ENCODE data around the gene SERINC1. TPM values are rescaled to one million over a fixed set of nuclear protein-coding genes. Genes with fewer than 3 reads are reported as not detected.
"Not testable (repeated sequence)": the region's sequence is repeated elsewhere in the genome, so short reads cannot be mapped to it uniquely, and the experiment has no call there.

Gene SERINC1
- total and polyA plus RNA-seq, 3 experiments from 2014 or later = 61.7 to 130 (median 62.9) TPM

- no peaks in the 10 kb centered on the region for H3K9me3 ChIP-seq (ENCODE audit: low read length)
- H3K27ac ChIP-seq (ENCODE audit: low read depth, low read length) = no peak overlapping the region
- H3K4me3 ChIP-seq (ENCODE audit: low read length) = no peak overlapping the region
- H3K36me3 ChIP-seq (ENCODE audit: insufficient read depth, low read length) = no peaks in the 10 kb centered on the region
- no peaks in the 10 kb centered on the region for H3K4me1 ChIP-seq (ENCODE audit: insufficient read depth, low read length)
- H3K27ac Mint-ChIP-seq = no peak overlapping the region
- no peaks in the 10 kb centered on the region for H3K27me3 ChIP-seq (ENCODE audit: insufficient read depth, low read length, poor library complexity, severe bottlenecking)
- DNase-seq = no peak
- H3K4me3 Mint-ChIP-seq = no peak overlapping the region
- ChIA-PET CTCF (interaction anchor here (2.4 to 6.5 kb wide), 2 partner anchors 39 to 109 kb away, joined by 8 to 70 read pairs; no protein-coding TSS in a partner anchor), POLR2A (no interaction called here)
- no peaks in the 10 kb centered on the region for H3K36me3 Mint-ChIP-seq
- peaks cover 0 to under 1% (median 0%) of the 10 kb centered on the region in 5 donors for H3K9me3 Mint-ChIP-seq
- peaks cover 2 to 6% (median 4%) of the 10 kb centered on the region in 3 donors for H3K4me1 Mint-ChIP-seq
- peaks cover 3 to 12% of the 10 kb centered on the region in 2 donors for H3K27me3 Mint-ChIP-seq
Observed at GRCh38 chr6:122490607-122491006, 19.0 kb upstream of the SERINC1 start.

- Histone ChIP-seq H3K27me3 (ENCODE audit: insufficient read depth, low read length, poor library complexity, severe bottlenecking) (no peaks in the 10 kb centered on the region), H3K4me1 (ENCODE audit: insufficient read depth, low read length) (no peaks in the 10 kb centered on the region), H3K4me3 (ENCODE audit: low read length) (no peak overlapping the region), H3K36me3 (ENCODE audit: insufficient read depth, low read length) (no peaks in the 10 kb centered on the region), H3K9me3 (ENCODE audit: low read length) (no peaks in the 10 kb centered on the region), H3K27ac (ENCODE audit: low read depth, low read length) (no peak overlapping the region)
- no peaks in the 10 kb centered on the region for H3K27me3 Mint-ChIP-seq
- CTCF ChIA-PET = no interaction called here
- no peaks in the 10 kb centered on the region for H3K4me1 Mint-ChIP-seq
- DNase-seq = no peak
- H3K27ac Mint-ChIP-seq = no peak overlapping the region
- POLR2A ChIA-PET = no interaction called here
- H3K36me3 Mint-ChIP-seq = no peaks in the 10 kb centered on the region
- H3K9me3 Mint-ChIP-seq = no peaks in the 10 kb centered on the region
- no peak overlapping the region for H3K4me3 Mint-ChIP-seq
Observed at GRCh38 chr6:122484760-122485159, 13.2 kb upstream of the SERINC1 start.

GRCh38 chr6:122482750-122483080 is 11.1 kb upstream of the SERINC1 start:
- Histone ChIP-seq H3K27ac (ENCODE audit: low read depth, low read length) (no peak overlapping the region), H3K27me3 (ENCODE audit: insufficient read depth, low read length, poor library complexity, severe bottlenecking) (no peaks in the 10 kb centered on the region), H3K36me3 (ENCODE audit: insufficient read depth, low read length) (no peaks in the 10 kb centered on the region), H3K4me3 (ENCODE audit: low read length) (no peak overlapping the region), H3K4me1 (ENCODE audit: insufficient read depth, low read length) (no peaks in the 10 kb centered on the region), H3K9me3 (ENCODE audit: low read length) (no peaks in the 10 kb centered on the region)
- no peak overlapping the region for H3K27ac Mint-ChIP-seq
- no peaks in the 10 kb centered on the region for H3K9me3 Mint-ChIP-seq
- no peak for DNase-seq
- ChIA-PET POLR2A (no interaction called here), CTCF (interaction anchor here (1.4 to 2.0 kb wide), 2 partner anchors 11 to 48 kb away, joined by 4 to 6 read pairs; partner anchors contain the start of gene SERINC1)
- H3K4me1 Mint-ChIP-seq = no peaks in the 10 kb centered on the region
- H3K36me3 Mint-ChIP-seq = no peaks in the 10 kb centered on the region
- no peak overlapping the region for H3K4me3 Mint-ChIP-seq
- H3K27me3 Mint-ChIP-seq = no peaks in the 10 kb centered on the region

GRCh38 chr6:122476131-122476530 is 4.5 kb upstream of the SERINC1 start:
- Mint-ChIP-seq H3K9me3 (no peaks in the 10 kb centered on the region), H3K27me3 (peaks cover 0 to 2% of the 10 kb centered on the region in 2 donors), H3K27ac (no peak overlapping the region), H3K4me1 (peaks cover 6 to 7% (median 6%) of the 10 kb centered on the region in 3 donors), H3K4me3 (no peak overlapping the region), H3K36me3 (peaks cover 0 to 8% (median 0%) of the 10 kb centered on the region in 3 donors)
- no peak overlapping the region for H3K27ac ChIP-seq (ENCODE audit: low read depth, low read length)
- H3K9me3 ChIP-seq (ENCODE audit: low read length) = no peaks in the 10 kb centered on the region
- H3K27me3 ChIP-seq (ENCODE audit: insufficient read depth, low read length, poor library complexity, severe bottlenecking) = no peaks in the 10 kb centered on the region
- H3K4me3 ChIP-seq (ENCODE audit: low read length) = no peak overlapping the region
- no peaks in the 10 kb centered on the region for H3K4me1 ChIP-seq (ENCODE audit: insufficient read depth, low read length)
- no peaks in the 10 kb centered on the region for H3K36me3 ChIP-seq (ENCODE audit: insufficient read depth, low read length)
- CTCF ChIA-PET = interaction anchor here (2.1 kb wide), 1 partner anchor 55 kb away, joined by 9 read pairs; no protein-coding TSS in a partner anchor
- POLR2A ChIA-PET = no interaction called here
- DNase-seq = peak in 2 of 5 donors; percentile 23 to 29

- no peaks in the 10 kb centered on the region for H3K27me3 ChIP-seq (ENCODE audit: insufficient read depth, low read length, poor library complexity, severe bottlenecking)
- H3K4me3 ChIP-seq (ENCODE audit: low read length) = peak overlapping the region; percentile 90
- no peaks in the 10 kb centered on the region for H3K36me3 ChIP-seq (ENCODE audit: insufficient read depth, low read length)
- H3K9me3 Mint-ChIP-seq = no peaks in the 10 kb centered on the region
- POLR2A ChIA-PET = interaction anchor here (0.7 to 2.1 kb wide), 4 partner anchors 18 to 74 kb away, joined by 4 to 11 read pairs (median 5); partner anchors contain the start of gene HSF2
- no peaks in the 10 kb centered on the region for H3K9me3 ChIP-seq (ENCODE audit: low read length)
- peak overlapping the region; percentile 98 to 100 (median 100) for H3K27ac Mint-ChIP-seq
- peaks cover 32% of the 10 kb centered on the region for H3K4me1 ChIP-seq (ENCODE audit: insufficient read depth, low read length)
- H3K4me1 Mint-ChIP-seq = peaks cover 43 to 45% (median 44%) of the 10 kb centered on the region in 3 donors
- H3K4me3 Mint-ChIP-seq = peak overlapping the region; percentile 92 to 100 (median 100)
- peaks cover 0 to 2% of the 10 kb centered on the region in 2 donors for H3K27me3 Mint-ChIP-seq
- no peak for DNase-seq
- H3K27ac ChIP-seq (ENCODE audit: low read depth, low read length) = peak overlapping the region; percentile 99
- peaks cover 0 to 25% (median 5%) of the 10 kb centered on the region in 3 donors for H3K36me3 Mint-ChIP-seq
- CTCF ChIA-PET = interaction anchor here (0.8 to 1.9 kb wide), 6 partner anchors 11 to 90 kb away, joined by 3 to 5 read pairs (median 4); no protein-coding TSS in a partner anchor
Observed at GRCh38 chr6:122472022-122472340, 374 bp upstream of the SERINC1 start.

- peaks cover 90 to 99% (median 99%) of the 10 kb centered on the region in 3 donors for H3K4me1 Mint-ChIP-seq
- no peaks in the 10 kb centered on the region for H3K27me3 Mint-ChIP-seq
- DNase-seq = no peak
- Histone ChIP-seq H3K36me3 (ENCODE audit: insufficient read depth, low read length) (peaks cover 9% of the 10 kb centered on the region), H3K27ac (ENCODE audit: low read depth, low read length) (no peak overlapping the region), H3K4me1 (ENCODE audit: insufficient read depth, low read length) (peaks cover 78% of the 10 kb centered on the region), H3K9me3 (ENCODE audit: low read length) (no peaks in the 10 kb centered on the region), H3K4me3 (ENCODE audit: low read length) (no peak overlapping the region), H3K27me3 (ENCODE audit: insufficient read depth, low read length, poor library complexity, severe bottlenecking) (no peaks in the 10 kb centered on the region)
- peak overlapping the region in 6 of 7 donors; percentile 13 to 76 (median 34) for H3K4me3 Mint-ChIP-seq
- ChIA-PET CTCF (no interaction called here), POLR2A (no interaction called here)
- H3K36me3 Mint-ChIP-seq = peaks cover 0 to 56% (median 19%) of the 10 kb centered on the region in 3 donors
- H3K9me3 Mint-ChIP-seq = no peaks in the 10 kb centered on the region
- peak overlapping the region in 4 of 8 donors; percentile 1 to 65 (median 18) for H3K27ac Mint-ChIP-seq
Observed at GRCh38 chr6:122461885-122462284, 9.7 kb downstream of the SERINC1 start.

- Mint-ChIP-seq H3K27ac (peak overlapping the region in 7 of 8 donors; percentile 5 to 64 (median 33)), H3K4me3 (peak overlapping the region in 6 of 7 donors; percentile 29 to 59 (median 48)), H3K36me3 (peaks cover 2 to 58% (median 16%) of the 10 kb centered on the region in 3 donors), H3K4me1 (peaks cover 84 to 95% (median 92%) of the 10 kb centered on the region in 3 donors)
- H3K27ac ChIP-seq (ENCODE audit: low read depth, low read length); CTCF ChIA-PET; H3K9me3 Mint-ChIP-seq; H3K27me3 Mint-ChIP-seq; DNase-seq; H3K4me3 ChIP-seq (ENCODE audit: low read length); H3K9me3 ChIP-seq (ENCODE audit: low read length); POLR2A ChIA-PET; H3K27me3 ChIP-seq (ENCODE audit: insufficient read depth, low read length, poor library complexity, severe bottlenecking): not testable (repeated sequence)
- Histone ChIP-seq H3K36me3 (ENCODE audit: insufficient read depth, low read length) (peaks cover 12% of the 10 kb centered on the region), H3K4me1 (ENCODE audit: insufficient read depth, low read length) (peaks cover 60% of the 10 kb centered on the region)
Observed at GRCh38 chr6:122459865-122460416, 11.7 kb downstream of the SERINC1 start.

- H3K27me3 ChIP-seq (ENCODE audit: insufficient read depth, low read length, poor library complexity, severe bottlenecking) = no peaks in the 10 kb centered on the region
- Mint-ChIP-seq H3K36me3 (peaks cover 2 to 60% (median 19%) of the 10 kb centered on the region in 3 donors), H3K4me3 (peak overlapping the region in 5 of 7 donors; percentile 22 to 59 (median 30)), H3K4me1 (peaks cover 83 to 95% (median 92%) of the 10 kb centered on the region in 3 donors), H3K27me3 (no peaks in the 10 kb centered on the region), H3K27ac (peak overlapping the region in 6 of 8 donors; percentile 14 to 74 (median 38)), H3K9me3 (no peaks in the 10 kb centered on the region)
- no peak for DNase-seq
- CTCF ChIA-PET = no interaction called here
- H3K4me3 ChIP-seq (ENCODE audit: low read length) = no peak overlapping the region
- H3K27ac ChIP-seq (ENCODE audit: low read depth, low read length) = no peak overlapping the region
- peaks cover 53% of the 10 kb centered on the region for H3K4me1 ChIP-seq (ENCODE audit: insufficient read depth, low read length)
- H3K36me3 ChIP-seq (ENCODE audit: insufficient read depth, low read length) = peaks cover 17% of the 10 kb centered on the region
- POLR2A ChIA-PET = interaction anchor here (0.6 kb wide), 1 partner anchor 12 kb away, joined by 3 read pairs; the partner anchor contains the start of gene SERINC1
- no peaks in the 10 kb centered on the region for H3K9me3 ChIP-seq (ENCODE audit: low read length)
Observed at GRCh38 chr6:122459240-122459639, 12.4 kb downstream of the SERINC1 start.
